PFSK-1 (cell line): ENCODE results near the gene HES2.

ENCODE experiments used
- POLR2AphosphoS5 ChIP-seq: IDR thresholded peaks from 2 replicates; pipeline ENCODE4 v1.6.1; 2012; ENCODE audit warnings: low read depth, mild to moderate bottlenecking, control low read depth, low read length, moderate library complexity
- TAF1 ChIP-seq: IDR thresholded peaks from 2 replicates; pipeline ENCODE4 v1.6.1; 2012; ENCODE audit warnings: low read length, control low read depth, borderline replicate concordance; ENCODE audit not compliant: insufficient read depth

DNA sequence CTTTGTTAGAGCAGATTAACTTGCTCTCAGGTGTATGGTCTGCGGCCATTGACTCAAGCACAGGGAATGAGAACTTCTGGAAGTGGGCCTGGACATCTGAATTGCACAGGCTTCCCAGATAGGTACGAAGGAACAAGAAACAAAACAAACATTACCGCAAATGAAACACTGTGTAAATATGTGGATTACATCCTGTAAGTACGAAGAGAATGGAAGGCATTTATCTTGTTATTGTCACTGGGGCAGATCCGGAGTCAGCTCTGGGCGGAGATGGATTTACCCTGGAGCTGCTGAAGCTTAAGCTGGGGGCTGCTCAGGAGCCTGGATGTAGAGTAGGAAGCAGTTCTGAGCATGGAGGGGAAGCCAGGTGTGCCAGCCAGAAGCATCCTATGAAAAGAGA lies 6.8 kb downstream of the HES2 start:
- TF ChIP-seq POLR2AphosphoS5 (no peak), TAF1 (no peak)
